ELR (cell line): ENCODE measurements around the gene MCM8.
A peak's percentile ranks its signal among the peaks of the same experiment; 100 is the strongest.

Experiments used
- DNase-seq: peaks from one replicate; pipeline ENCODE4 v3.0.0-alpha.2; 2015; ENCODE audit warnings: low read depth

Gene MCM8

DNA sequence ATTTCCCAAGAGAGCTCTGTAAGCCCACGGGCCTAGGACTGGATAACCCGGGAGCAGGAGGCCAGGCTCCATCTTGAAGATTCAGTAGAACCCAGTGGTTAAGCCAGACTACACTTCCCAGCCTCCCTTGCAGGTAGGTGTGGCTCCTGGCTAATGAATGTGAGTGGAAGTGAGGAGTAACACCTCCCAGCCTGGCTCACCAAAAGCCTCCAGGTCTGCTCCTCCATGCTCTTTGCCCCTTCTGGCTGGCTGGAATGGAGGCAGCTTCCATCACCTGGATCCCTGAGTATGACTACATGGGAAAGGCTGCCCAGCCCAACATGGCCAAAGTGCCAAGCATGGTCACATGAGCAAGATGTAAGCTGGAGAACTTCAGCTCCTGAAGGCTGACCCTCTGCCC, 93.7 kb downstream of the MCM8 start:
- no peak for DNase-seq

DNA sequence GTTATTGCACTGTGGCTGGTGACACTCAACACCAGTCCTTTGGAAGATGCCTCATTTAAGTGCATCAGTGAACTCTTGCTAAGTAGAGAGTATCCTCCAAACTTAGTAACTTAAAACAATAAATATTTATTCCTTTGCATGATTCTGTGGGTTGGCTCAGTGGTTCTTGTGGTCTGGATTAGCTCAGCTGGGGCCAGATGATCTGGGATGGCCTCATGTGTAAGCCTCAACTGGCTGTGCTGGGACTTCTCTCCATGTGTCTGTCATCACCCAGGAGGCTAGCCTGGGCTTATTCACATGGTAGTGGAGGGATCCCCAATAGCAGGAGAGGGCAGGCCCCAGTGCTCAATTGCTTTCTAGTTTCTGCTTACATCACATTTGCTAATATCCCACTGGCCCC, 95.1 kb downstream of the MCM8 start:
- peak; percentile 13 for DNase-seq

DNA sequence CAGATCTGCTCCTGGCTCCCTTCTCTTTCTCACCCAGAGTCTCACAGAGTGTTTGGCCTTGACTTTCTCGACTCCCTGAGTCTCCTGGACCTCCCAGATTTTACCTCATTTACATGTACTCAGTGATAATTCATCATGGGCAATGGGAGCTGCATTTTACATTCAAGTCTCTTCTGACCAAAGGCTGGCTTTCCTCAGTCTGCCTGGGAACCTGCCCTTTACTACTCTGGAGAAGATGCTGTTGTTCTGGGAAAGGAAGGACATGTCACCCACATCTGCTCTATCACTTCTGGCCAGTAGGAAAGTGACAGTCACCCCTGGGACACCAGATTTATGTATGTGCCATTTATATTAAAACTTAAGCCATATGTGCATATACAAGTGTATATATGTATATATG, 96.0 kb downstream of the MCM8 start:
- DNase-seq = no peak

DNA sequence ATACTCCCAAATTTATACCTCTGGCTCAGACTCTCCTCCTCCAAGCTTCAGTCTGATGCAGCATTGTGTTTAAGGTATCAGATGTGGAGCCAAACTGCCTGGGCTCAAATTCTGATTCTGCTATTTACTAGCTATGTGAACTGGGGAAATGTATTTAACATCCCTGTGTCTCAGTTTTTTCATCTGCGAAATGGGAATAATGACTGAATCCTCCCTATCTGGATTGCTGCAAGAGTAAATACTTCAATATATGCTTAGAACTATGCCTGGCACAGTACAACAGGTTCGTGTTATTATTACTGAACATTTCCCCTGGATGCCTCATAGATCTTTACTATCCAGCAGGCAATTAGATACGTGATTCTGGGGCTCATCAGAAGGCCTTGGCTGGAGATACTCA, 97.9 kb downstream of the MCM8 start:
- DNase-seq = no peak
